ENCODE results near the gene TMEFF2.

The TMEFF2 gene

GRCh38 chr2:191905336-191905735, 289.4 kb downstream of the TMEFF2 start:
- no peak for TF ChIP-seq POLR2A (IDR thresholded peaks at IDR 0.05; ENCODE audit: low read depth, low read length)

DNA sequence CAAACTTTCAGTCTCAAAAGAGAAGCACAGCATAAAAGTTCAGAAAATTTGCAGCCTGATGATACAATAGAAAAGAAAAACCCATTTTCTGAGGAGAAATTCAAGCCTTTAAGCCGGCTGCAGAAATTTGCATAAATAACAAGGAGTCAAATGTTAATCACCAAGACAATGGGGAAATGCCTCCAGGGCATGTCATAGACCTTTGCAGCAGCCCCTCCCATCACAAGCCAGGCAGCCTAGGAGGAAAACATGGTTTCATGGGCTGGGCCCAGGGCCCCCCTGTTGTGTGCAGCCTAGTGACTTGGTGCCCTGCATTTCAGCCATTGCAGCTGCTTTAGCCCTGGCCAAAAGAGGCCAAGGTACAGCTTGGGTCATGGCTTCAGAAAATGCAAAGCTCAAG, 293.7 kb downstream of the TMEFF2 start:
- no peak for TF ChIP-seq TAF1 (IDR thresholded peaks at IDR 0.05; ENCODE audit: low read depth, low read length)
- TF ChIP-seq POLR2AphosphoS5 (IDR thresholded peaks at IDR 0.05; ENCODE audit: low read depth, low read length) = no peak
- no peak for TF ChIP-seq POU2F2 (IDR thresholded peaks at IDR 0.05; ENCODE audit: low read depth, low read length)
- no peak for TF ChIP-seq PAX5 (IDR thresholded peaks at IDR 0.05; ENCODE audit: insufficient read depth, low read length, severe bottlenecking)
- no peak for TF ChIP-seq POLR2A (IDR thresholded peaks at IDR 0.05; ENCODE audit: low read depth, low read length)
- no peak for TF ChIP-seq SPI1 (IDR thresholded peaks at IDR 0.05; ENCODE audit: low read depth, low read length)
- DNase-seq (ENCODE audit: insufficient read length, low spot score) (no peak), FAIRE-seq (no peak)

More at GRCh38 chr2:191905336-191905735, 289.4 kb downstream of the TMEFF2 start:
- DNase-seq (ENCODE audit: insufficient read length, low spot score) (no peak), FAIRE-seq (no peak)

DNA sequence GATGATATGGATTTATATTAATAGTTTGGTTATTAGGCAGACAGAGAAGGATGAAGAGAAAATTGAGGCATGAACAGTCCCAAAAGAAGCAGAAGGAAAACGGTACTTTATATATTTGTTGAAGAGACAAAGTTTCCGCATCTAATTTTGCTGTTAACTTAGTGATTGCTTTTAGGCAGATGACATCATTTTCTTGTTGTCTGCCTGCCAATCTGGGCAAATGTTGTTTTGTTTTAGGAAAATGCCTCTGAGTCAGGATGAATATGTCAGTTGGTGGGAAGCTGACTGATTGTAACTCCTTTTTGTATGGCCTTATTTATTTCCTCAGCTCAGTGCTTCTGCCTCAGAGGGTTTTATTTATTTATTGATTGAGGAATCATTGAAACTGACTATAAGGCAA, 295.3 kb downstream of the TMEFF2 start:
- TF ChIP-seq POLR2AphosphoS5 (IDR thresholded peaks at IDR 0.05; ENCODE audit: low read depth, low read length) = no peak
- no peak for TF ChIP-seq PAX5 (IDR thresholded peaks at IDR 0.05; ENCODE audit: insufficient read depth, low read length, severe bottlenecking)
- TF ChIP-seq POLR2A (IDR thresholded peaks at IDR 0.05; ENCODE audit: low read depth, low read length) = no peak
- no peak for TF ChIP-seq POU2F2 (IDR thresholded peaks at IDR 0.05; ENCODE audit: low read depth, low read length)
- no peak for TF ChIP-seq TAF1 (IDR thresholded peaks at IDR 0.05; ENCODE audit: low read depth, low read length)
- no peak for TF ChIP-seq SPI1 (IDR thresholded peaks at IDR 0.05; ENCODE audit: low read depth, low read length)
- DNase-seq (ENCODE audit: insufficient read length, low spot score) (no peak), FAIRE-seq (no peak)

All from GM12891 (cell line).